Activated CD4-positive, alpha-beta T cell treated with anti-CD3 and anti-CD28 coated beads, Interleukin-2, amount 10 ng/mL, durations not matched to agents 24 days and 14 days (primary cell): ENCODE data around the gene PNPO. TPM values are rescaled to one million over a fixed set of nuclear protein-coding genes. Genes with fewer than 3 reads are reported as not detected.
"Not testable (repeated sequence)": the region's sequence is repeated elsewhere in the genome, so short reads cannot be mapped to it uniquely, and the experiment has no call there.

Source experiments
- DNase-seq: peaks from one replicate; pipeline ENCODE4 v3.0.0; 2022
- H3K27ac Mint-ChIP-seq: one replicate; pipeline ENCODE4 v1.8.0; 2022; ENCODE audit warnings: mild to moderate bottlenecking, mixed read lengths
- H3K27me3 Mint-ChIP-seq: one replicate; pipeline ENCODE4 v1.8.0; 2022; ENCODE audit warnings: mixed read lengths
- H3K36me3 Mint-ChIP-seq: one replicate; pipeline ENCODE4 v1.8.0; 2022; ENCODE audit warnings: low read depth, mild to moderate bottlenecking, mixed read lengths
- H3K4me1 Mint-ChIP-seq: one replicate; pipeline ENCODE4 v1.8.0; 2021; ENCODE audit warnings: mixed read lengths
- H3K4me3 Mint-ChIP-seq: one replicate; pipeline ENCODE4 v1.8.0; 2022; ENCODE audit warnings: mild to moderate bottlenecking, moderate library complexity, mixed read lengths
- H3K9me3 Mint-ChIP-seq: one replicate; pipeline ENCODE4 v1.8.0; 2021; ENCODE audit warnings: mixed read lengths
- intact Hi-C: fragments of 100-400 bp; cut with micrococcal nuclease; formaldehyde crosslinking; loops from one replicate; pipeline ENCODE4 v1.15.1; 2023
- total RNA-seq: library from RNA; stranded (reverse); gene quantifications from 2 replicates; pipeline ENCODE4 v1.2.3, GENCODE V29; 2022

Gene PNPO
- total RNA-seq, 1 donor from 2014 or later = 61.5 TPM

- Mint-ChIP-seq H3K27ac (no peak overlapping the region), H3K27me3 (no peaks in the 10 kb centered on the region), H3K9me3 (no peaks in the 10 kb centered on the region), H3K36me3 (peaks cover 46% of the 10 kb centered on the region), H3K4me1 (peaks cover 3% of the 10 kb centered on the region), H3K4me3 (no peak overlapping the region)
- intact Hi-C loops = no loop called here
- DNase-seq = no peak
Measured at GRCh38 chr17:47982091-47982617, 40.8 kb downstream of the PNPO start.

GRCh38 chr17:47982645-47983390 is 41.4 kb downstream of the PNPO start:
- intact Hi-C loops = no loop called here
- Mint-ChIP-seq H3K27ac (no peak overlapping the region), H3K9me3 (no peaks in the 10 kb centered on the region), H3K27me3 (no peaks in the 10 kb centered on the region), H3K36me3 (peaks cover 41% of the 10 kb centered on the region), H3K4me3 (no peak overlapping the region), H3K4me1 (peaks cover 3% of the 10 kb centered on the region)
- DNase-seq = no peak

GRCh38 chr17:47983492-47984223 is 42.3 kb downstream of the PNPO start:
- Mint-ChIP-seq H3K27ac (no peak overlapping the region), H3K9me3 (no peaks in the 10 kb centered on the region)

GRCh38 chr17:47986520-47986919 is 45.1 kb downstream of the PNPO start:
- peak overlapping the region; percentile 14 for H3K27ac Mint-ChIP-seq
- peaks cover 10% of the 10 kb centered on the region for H3K4me1 Mint-ChIP-seq
- peaks cover 19% of the 10 kb centered on the region for H3K36me3 Mint-ChIP-seq
- intact Hi-C loops = no loop called here
- no peaks in the 10 kb centered on the region for H3K27me3 Mint-ChIP-seq
- no peaks in the 10 kb centered on the region for H3K9me3 Mint-ChIP-seq
- no peak for DNase-seq
- H3K4me3 Mint-ChIP-seq = no peak overlapping the region

More at GRCh38 chr17:47983492-47984223, 42.3 kb downstream of the PNPO start:
- intact Hi-C loops = no loop called here
- H3K4me1 Mint-ChIP-seq = peaks cover 3% of the 10 kb centered on the region
- no peak for DNase-seq
- no peaks in the 10 kb centered on the region for H3K27me3 Mint-ChIP-seq
- peaks cover 36% of the 10 kb centered on the region for H3K36me3 Mint-ChIP-seq
- no peak overlapping the region for H3K4me3 Mint-ChIP-seq

GRCh38 chr17:47987240-47987835 is 46.0 kb downstream of the PNPO start:
- H3K36me3 Mint-ChIP-seq = peaks cover 16% of the 10 kb centered on the region
- peaks cover 8% of the 10 kb centered on the region for H3K4me1 Mint-ChIP-seq
- intact Hi-C loops = no loop called here
- no peaks in the 10 kb centered on the region for H3K9me3 Mint-ChIP-seq
- H3K27ac Mint-ChIP-seq = no peak overlapping the region
- DNase-seq = no peak
- H3K27me3 Mint-ChIP-seq = no peaks in the 10 kb centered on the region
- no peak overlapping the region for H3K4me3 Mint-ChIP-seq

- H3K4me3 Mint-ChIP-seq, DNase-seq, H3K4me1 Mint-ChIP-seq, intact Hi-C loops, H3K9me3 Mint-ChIP-seq, H3K27me3 Mint-ChIP-seq, H3K27ac Mint-ChIP-seq: not testable (repeated sequence)
- peaks cover 11% of the 10 kb centered on the region for H3K36me3 Mint-ChIP-seq
Measured at GRCh38 chr17:47988445-47988844, 47.1 kb downstream of the PNPO start.

GRCh38 chr17:47989159-47989558 is 47.8 kb downstream of the PNPO start:
- H3K4me1 Mint-ChIP-seq = peaks cover 8% of the 10 kb centered on the region
- H3K9me3 Mint-ChIP-seq = no peaks in the 10 kb centered on the region
- H3K4me3 Mint-ChIP-seq = no peak overlapping the region
- intact Hi-C loops = no loop called here
- H3K27me3 Mint-ChIP-seq = peaks cover 7% of the 10 kb centered on the region
- H3K36me3 Mint-ChIP-seq = peaks cover 8% of the 10 kb centered on the region
- no peak for DNase-seq
- no peak overlapping the region for H3K27ac Mint-ChIP-seq

- H3K27me3 Mint-ChIP-seq = peaks cover 9% of the 10 kb centered on the region
- no peak overlapping the region for H3K4me3 Mint-ChIP-seq
- H3K36me3 Mint-ChIP-seq = peaks cover 8% of the 10 kb centered on the region
- no peaks in the 10 kb centered on the region for H3K9me3 Mint-ChIP-seq
- DNase-seq = no peak
- H3K27ac Mint-ChIP-seq = no peak overlapping the region
- H3K4me1 Mint-ChIP-seq = peaks cover 8% of the 10 kb centered on the region
- intact Hi-C loops = no loop called here
Measured at GRCh38 chr17:47989700-47990099, 48.3 kb downstream of the PNPO start.

GRCh38 chr17:47990962-47991731 is 49.8 kb downstream of the PNPO start:
- no peak overlapping the region for H3K4me3 Mint-ChIP-seq
- intact Hi-C loops = no loop called here
- H3K36me3 Mint-ChIP-seq = peaks cover 5% of the 10 kb centered on the region
- no peaks in the 10 kb centered on the region for H3K9me3 Mint-ChIP-seq
- no peak overlapping the region for H3K27ac Mint-ChIP-seq
- no peak for DNase-seq
- peaks cover 9% of the 10 kb centered on the region for H3K27me3 Mint-ChIP-seq
- peaks cover 8% of the 10 kb centered on the region for H3K4me1 Mint-ChIP-seq

- Mint-ChIP-seq H3K27ac (no peak overlapping the region), H3K4me1 (peaks cover 8% of the 10 kb centered on the region), H3K4me3 (no peak overlapping the region), H3K9me3 (no peaks in the 10 kb centered on the region), H3K27me3 (peaks cover 9% of the 10 kb centered on the region), H3K36me3 (no peaks in the 10 kb centered on the region)
- no peak for DNase-seq
- intact Hi-C loops = no loop called here
Measured at GRCh38 chr17:47992216-47992615, 50.8 kb downstream of the PNPO start.

- Mint-ChIP-seq H3K36me3 (no peaks in the 10 kb centered on the region), H3K9me3 (no peaks in the 10 kb centered on the region), H3K4me1 (peaks cover 8% of the 10 kb centered on the region), H3K27me3 (peaks cover 11% of the 10 kb centered on the region), H3K27ac (no peak overlapping the region), H3K4me3 (no peak overlapping the region)
- intact Hi-C loops = no loop called here
- DNase-seq = no peak
Measured at GRCh38 chr17:47993031-47993564, 51.7 kb downstream of the PNPO start.

GRCh38 chr17:47993964-47994363 is 52.6 kb downstream of the PNPO start:
- H3K4me1 Mint-ChIP-seq = peaks cover 8% of the 10 kb centered on the region
- H3K9me3 Mint-ChIP-seq = no peaks in the 10 kb centered on the region
- intact Hi-C loops = no loop called here
- no peak overlapping the region for H3K27ac Mint-ChIP-seq
- H3K36me3 Mint-ChIP-seq = no peaks in the 10 kb centered on the region
- peaks cover 11% of the 10 kb centered on the region for H3K27me3 Mint-ChIP-seq
- no peak overlapping the region for H3K4me3 Mint-ChIP-seq
- no peak for DNase-seq

- no peak overlapping the region for H3K27ac Mint-ChIP-seq
- peaks cover 11% of the 10 kb centered on the region for H3K27me3 Mint-ChIP-seq
- H3K36me3 Mint-ChIP-seq = no peaks in the 10 kb centered on the region
- no peak for DNase-seq
- intact Hi-C loops = no loop called here
- no peaks in the 10 kb centered on the region for H3K9me3 Mint-ChIP-seq
- H3K4me3 Mint-ChIP-seq = no peak overlapping the region
- peaks cover 3% of the 10 kb centered on the region for H3K4me1 Mint-ChIP-seq
Measured at GRCh38 chr17:47994724-47995123, 53.4 kb downstream of the PNPO start.
